Naive thymus-derived CD4-positive, alpha-beta T cell (primary cell): ENCODE data around the gene GTF2IRD1. TPM values are rescaled to one million over a fixed set of nuclear protein-coding genes. Genes with fewer than 3 reads are reported as not detected.
A peak's percentile ranks its signal among the peaks of the same experiment; 100 is the strongest.
"Not testable (repeated sequence)": the region's sequence is repeated elsewhere in the genome, so short reads cannot be mapped to it uniquely, and the experiment has no call there.

Source experiments
- ATAC-seq: fragments of 150-1000 bp; cut with Tn5 transposase; 2 replicates; pipeline ENCODE4 v1.10.0; 2021; ENCODE audit warnings: mild to moderate bottlenecking, moderate library complexity
- CTCF ChIA-PET: fragments of 350-600 bp; sonication (Branson Sonifier 250); formaldehyde crosslinking; loops from one replicate; lab custom pipeline; 2021; ENCODE audit warnings: antibody characterized with exemption; lab: Charles Lee
- POLR2A ChIA-PET: fragments of 350-600 bp; sonication (Branson Sonifier 250); formaldehyde crosslinking; loops from one replicate; lab custom pipeline; 2021; ENCODE audit warnings: antibody characterized with exemption, inconsistent platforms; lab: Charles Lee
- DNase-seq, 9 donors: peaks; one replicate each; pipeline versions ENCODE4 v3.0.0 to v3.0.0-alpha.2; 2020 to 2022; ENCODE audit warnings: mixed read lengths in 1 of 9
- H3K27ac ChIP-seq: one replicate; pipeline ENCODE4 v1.7.0; 2013; ENCODE audit warnings: mild to moderate bottlenecking, low read depth, low read length, moderate library complexity
- H3K27me3 ChIP-seq, 2 donors: one replicate each; pipeline ENCODE4 v1.7.0; 2013; ENCODE audit warnings: low read length in 2 of 2, mild to moderate bottlenecking in 2 of 2, moderate library complexity in 2 of 2; ENCODE audit not compliant: control insufficient read depth in 2 of 2, insufficient read depth in 2 of 2
- H3K36me3 ChIP-seq, 3 experiments: 1 replicate in 2 of 3; 2 replicates in 1 of 3; pipeline ENCODE4 v1.7.0; 2013; ENCODE audit warnings: low read length in 3 of 3, mild to moderate bottlenecking in 3 of 3, moderate library complexity in 1 of 3; ENCODE audit not compliant: insufficient read depth in 3 of 3, control insufficient read depth in 2 of 3
- H3K4me1 ChIP-seq, 2 donors: one replicate each; pipeline ENCODE4 v1.7.0; 2013; ENCODE audit warnings: low read length in 2 of 2, mild to moderate bottlenecking in 2 of 2, moderate library complexity in 1 of 2; ENCODE audit not compliant: control insufficient read depth in 2 of 2, insufficient read depth in 2 of 2
- H3K4me3 ChIP-seq: 2 replicates; pipeline ENCODE4 v1.7.0; 2013; ENCODE audit warnings: mild to moderate bottlenecking, low read length
- H3K9me3 ChIP-seq, 3 experiments: 1 replicate in 2 of 3; 2 replicates in 1 of 3; pipeline ENCODE4 v1.7.0; 2013; ENCODE audit warnings: low read length in 3 of 3; ENCODE audit not compliant: control insufficient read depth in 2 of 3
- H3K27ac Mint-ChIP-seq, 9 donors: one replicate each; pipeline ENCODE4 v1.8.0; 2020 to 2022; ENCODE audit warnings: mixed read lengths in 9 of 9, mild to moderate bottlenecking in 8 of 9, moderate library complexity in 5 of 9, inconsistent platforms in 2 of 9
- H3K27me3 Mint-ChIP-seq, 5 donors: one replicate each; pipeline ENCODE4 v1.8.0; 2021 to 2022; ENCODE audit warnings: mixed read lengths in 5 of 5, mild to moderate bottlenecking in 1 of 5
- H3K36me3 Mint-ChIP-seq, 5 donors: one replicate each; pipeline ENCODE4 v1.8.0; 2020 to 2022; ENCODE audit warnings: mixed read lengths in 5 of 5, mild to moderate bottlenecking in 3 of 5, inconsistent platforms in 1 of 5
- H3K4me1 Mint-ChIP-seq, 7 donors: one replicate each; pipeline ENCODE4 v1.8.0; 2020 to 2022; ENCODE audit warnings: mixed read lengths in 7 of 7, mild to moderate bottlenecking in 3 of 7, inconsistent platforms in 1 of 7
- H3K4me3 Mint-ChIP-seq, 10 donors: one replicate each; pipeline ENCODE4 v1.8.0; 2020 to 2022; ENCODE audit warnings: mild to moderate bottlenecking in 10 of 10, mixed read lengths in 10 of 10, moderate library complexity in 6 of 10, inconsistent platforms in 2 of 10
- H3K9me3 Mint-ChIP-seq, 11 donors: one replicate each; pipeline ENCODE4 v1.8.0; 2020 to 2022; ENCODE audit warnings: mixed read lengths in 11 of 11, mild to moderate bottlenecking in 4 of 11, inconsistent platforms in 1 of 11, moderate library complexity in 1 of 11
- intact Hi-C, 2 donors: fragments of 100-400 bp; cut with micrococcal nuclease; formaldehyde crosslinking; loops; one replicate each; pipeline ENCODE4 v1.15.1; 2023
- polyA plus RNA-seq, 2 donors: library from polyadenylated mRNA; unstranded; fragments of 300-500 nt; fragmentation: Illumina TruSeq; gene quantifications; one replicate each; pipeline ENCODE4 v1.2.3, GENCODE V29; 2021
- total RNA-seq, 6 experiments: library from RNA in 5 of 6; stranded (reverse) in 5 of 6; gene quantifications; 1 replicate in 5 of 6; 2 replicates in 1 of 6; pipeline ENCODE4 v1.2.3 and lab custom pipeline; 2021 to 2026

GTF2IRD1 gene
- total and polyA plus RNA-seq, 7 experiments from 2014 or later: 0.07 to 5.6 (median 0.93) TPM; not detected in 1

GRCh38 chr7:74505471-74506324 lies 52.0 kb downstream of the GTF2IRD1 start:
- no peak for DNase-seq
- no peaks in the 10 kb centered on the region for H3K9me3 ChIP-seq
- no peaks in the 10 kb centered on the region for H3K4me1 ChIP-seq
- intact Hi-C loops: no loop called here
- CTCF ChIA-PET: no interaction called here
- Mint-ChIP-seq H3K4me1 (no peaks in the 10 kb centered on the region), H3K27ac (no peak overlapping the region), H3K36me3 (no peaks in the 10 kb centered on the region), H3K9me3 (peaks cover 0 to 3% (median 0%) of the 10 kb centered on the region in 11 donors), H3K4me3 (no peak overlapping the region), H3K27me3 (no peaks in the 10 kb centered on the region)
- no peaks in the 10 kb centered on the region for H3K27me3 ChIP-seq
- POLR2A ChIA-PET: interaction anchor here (0.7 kb wide), 1 partner anchor 105 kb away, joined by 3 read pairs; no protein-coding TSS in a partner anchor
- H3K4me3 ChIP-seq: no peak overlapping the region
- no peak overlapping the region for H3K27ac ChIP-seq
- no peak for ATAC-seq
- no peaks in the 10 kb centered on the region for H3K36me3 ChIP-seq

- H3K9me3 Mint-ChIP-seq: peaks cover 0 to 3% (median 0%) of the 10 kb centered on the region in 11 donors
- Histone ChIP-seq H3K36me3 (no peaks in the 10 kb centered on the region), H3K27me3 (no peaks in the 10 kb centered on the region), H3K9me3 (no peaks in the 10 kb centered on the region), H3K4me3 (no peak overlapping the region), H3K27ac (no peak overlapping the region), H3K4me1 (no peaks in the 10 kb centered on the region)
- ATAC-seq (no peak), DNase-seq (no peak)
- no peaks in the 10 kb centered on the region for H3K4me1 Mint-ChIP-seq
- H3K36me3 Mint-ChIP-seq: no peaks in the 10 kb centered on the region
- intact Hi-C loops: no loop called here
- H3K27me3 Mint-ChIP-seq: no peaks in the 10 kb centered on the region
- ChIA-PET CTCF (no interaction called here), POLR2A (no interaction called here)
- H3K27ac Mint-ChIP-seq: no peak overlapping the region
- H3K4me3 Mint-ChIP-seq: no peak overlapping the region
Measured at GRCh38 chr7:74506325-74506724, 52.6 kb downstream of the GTF2IRD1 start.

- H3K4me3 Mint-ChIP-seq: no peak overlapping the region
- intact Hi-C loops: no loop called here
- H3K36me3 Mint-ChIP-seq: no peaks in the 10 kb centered on the region
- H3K27ac Mint-ChIP-seq: no peak overlapping the region
- H3K36me3 ChIP-seq: no peaks in the 10 kb centered on the region
- no peaks in the 10 kb centered on the region for H3K9me3 ChIP-seq
- H3K4me3 ChIP-seq: no peak overlapping the region
- ChIA-PET CTCF (no interaction called here), POLR2A (no interaction called here)
- H3K4me1 ChIP-seq: no peaks in the 10 kb centered on the region
- no peaks in the 10 kb centered on the region for H3K27me3 Mint-ChIP-seq
- H3K27me3 ChIP-seq: no peaks in the 10 kb centered on the region
- no peaks in the 10 kb centered on the region for H3K4me1 Mint-ChIP-seq
- ATAC-seq (no peak), DNase-seq (no peak)
- H3K9me3 Mint-ChIP-seq: peaks cover 0 to 3% (median 0%) of the 10 kb centered on the region in 11 donors
- H3K27ac ChIP-seq: no peak overlapping the region
Measured at GRCh38 chr7:74507538-74508319, 54.0 kb downstream of the GTF2IRD1 start.

GRCh38 chr7:74509453-74509852 lies 55.7 kb downstream of the GTF2IRD1 start:
- DNase-seq, H3K36me3 Mint-ChIP-seq, H3K9me3 Mint-ChIP-seq, intact Hi-C loops, H3K4me1 Mint-ChIP-seq, H3K4me3 ChIP-seq, H3K9me3 ChIP-seq, CTCF ChIA-PET, H3K4me1 ChIP-seq, ATAC-seq, H3K27me3 Mint-ChIP-seq, H3K36me3 ChIP-seq, H3K27me3 ChIP-seq, H3K4me3 Mint-ChIP-seq, POLR2A ChIA-PET, H3K27ac ChIP-seq: not testable (repeated sequence)
- H3K27ac Mint-ChIP-seq: peak overlapping the region in 1 of 9 donors; percentile 14

- CTCF ChIA-PET: no interaction called here
- H3K9me3 Mint-ChIP-seq: no peaks in the 10 kb centered on the region
Measured at GRCh38 chr7:74511345-74511744, 57.6 kb downstream of the GTF2IRD1 start.

GRCh38 chr7:74512762-74513161 lies 59.1 kb downstream of the GTF2IRD1 start:
- H3K9me3 ChIP-seq: no peaks in the 10 kb centered on the region
- no peak overlapping the region for H3K27ac ChIP-seq
- intact Hi-C loops: no loop called here
- H3K4me1 Mint-ChIP-seq: no peaks in the 10 kb centered on the region
- DNase-seq (no peak), ATAC-seq (no peak)
- H3K36me3 Mint-ChIP-seq: no peaks in the 10 kb centered on the region
- no peaks in the 10 kb centered on the region for H3K4me1 ChIP-seq
- ChIA-PET CTCF (no interaction called here), POLR2A (no interaction called here)
- no peaks in the 10 kb centered on the region for H3K27me3 Mint-ChIP-seq
- H3K27ac Mint-ChIP-seq: no peak overlapping the region
- H3K27me3 ChIP-seq: no peaks in the 10 kb centered on the region
- no peaks in the 10 kb centered on the region for H3K36me3 ChIP-seq
- no peak overlapping the region for H3K4me3 Mint-ChIP-seq
- H3K9me3 Mint-ChIP-seq: no peaks in the 10 kb centered on the region
- H3K4me3 ChIP-seq: no peak overlapping the region

More at GRCh38 chr7:74511345-74511744, 57.6 kb downstream of the GTF2IRD1 start:
- H3K27ac ChIP-seq: no peak overlapping the region
- no peaks in the 10 kb centered on the region for H3K4me1 Mint-ChIP-seq
- no peaks in the 10 kb centered on the region for H3K4me1 ChIP-seq
- H3K9me3 ChIP-seq: no peaks in the 10 kb centered on the region
- H3K4me3 Mint-ChIP-seq: no peak overlapping the region
- DNase-seq (no peak), ATAC-seq (no peak)
- H3K27me3 Mint-ChIP-seq: no peaks in the 10 kb centered on the region
- no peaks in the 10 kb centered on the region for H3K36me3 ChIP-seq
- no peak overlapping the region for H3K27ac Mint-ChIP-seq
- no peaks in the 10 kb centered on the region for H3K27me3 ChIP-seq
- POLR2A ChIA-PET: no interaction called here
- intact Hi-C loops: no loop called here
- no peaks in the 10 kb centered on the region for H3K36me3 Mint-ChIP-seq
- no peak overlapping the region for H3K4me3 ChIP-seq
